Upper lobe of left lung (tissue), 6 donors: Measurements from ENCODE around the gene RIMOC1. TPM values are rescaled to one million over a fixed set of nuclear protein-coding genes. Genes with fewer than 3 reads are reported as not detected.

Experiments
- ATAC-seq, 2 donors: fragments of 200-7000 bp; cut with Tn5 transposase; one replicate each; pipeline ENCODE4 v1.9.1; 2022; ENCODE audit warnings: mild to moderate bottlenecking in 2 of 2, moderate library complexity in 2 of 2; ENCODE audit not compliant: low FRiP score in 2 of 2
- DNase-seq, 2 donors: peaks; one replicate each; pipeline ENCODE4 v3.0.0-alpha.2; 2019 to 2020
- H3K27ac ChIP-seq, 4 donors: fragments of 200-600 bp; sonication (generic); one replicate each; pipeline ENCODE4 v1.5.1; 2016 to 2019
- H3K27me3 ChIP-seq, 4 donors: fragments of 200-600 bp; sonication (generic); one replicate each; pipeline ENCODE4 v1.5.1; 2017 to 2019
- H3K36me3 ChIP-seq, 4 donors: fragments of 200-600 bp; sonication (generic); one replicate each; pipeline ENCODE4 v1.5.1; 2016 to 2019
- H3K4me1 ChIP-seq, 4 donors: fragments of 200-600 bp; sonication (generic); one replicate each; pipeline ENCODE4 v1.5.1; 2018 to 2019
- H3K4me3 ChIP-seq, 4 donors: fragments of 200-600 bp; sonication (generic); one replicate each; pipeline ENCODE4 v1.5.1; 2017 to 2019; ENCODE audit warnings: mild to moderate bottlenecking in 2 of 4, moderate library complexity in 1 of 4
- H3K9me3 ChIP-seq, 4 donors: fragments of 200-600 bp; sonication (generic); one replicate each; pipeline ENCODE4 v1.5.1; 2018 to 2019
- CTCF ChIP-seq, 6 experiments: fragments of 450-650 bp in 4 of 6; fragments of 200-600 bp in 2 of 6; sonication (generic) in 2 of 6; IDR thresholded peaks; one replicate each; pipeline ENCODE4 v1.5.1; 2016 to 2019; ENCODE audit warnings: antibody characterized with exemption in 6 of 6
- EP300 ChIP-seq, 4 donors: sonication (generic); formaldehyde crosslinking; IDR thresholded peaks; one replicate each; pipeline ENCODE4 v1.5.1; 2017; ENCODE audit warnings: antibody characterized with exemption in 4 of 4, control low read depth in 2 of 4
- POLR2A ChIP-seq, 4 donors: fragments of 450-650 bp; IDR thresholded peaks; one replicate each; pipeline ENCODE4 v1.5.1; 2016 to 2017; ENCODE audit warnings: antibody characterized with exemption in 4 of 4, mild to moderate bottlenecking in 2 of 4
- POLR2AphosphoS5 ChIP-seq, 2 donors: sonication (generic); formaldehyde crosslinking; IDR thresholded peaks; one replicate each; pipeline ENCODE4 v1.5.1; 2017; ENCODE audit warnings: antibody characterized with exemption in 2 of 2
- WGBS, 2 donors: methylation state at CpG; one replicate each; pipeline ENCODE4 v1.1.5; 2017 to 2018; 5-methylcytosine and 5-hydroxymethylcytosine counted together
- total RNA-seq, 6 donors: library from RNA; depleted of rRNA in 4 of 6; stranded (reverse); fragments of >200 nt in 4 of 6; gene quantifications; one replicate each; pipeline versions ENCODE4 v1.1.0 to v1.2.1, GENCODE V29; 2016 to 2021
- donor health status: DM: no; HTN: no; CAD: no; lungs with moderate emphysema.
- donor health status: DM: no; HTN: yes; CAD: no; lungs with severe emphysema.

The RIMOC1 gene
- total RNA-seq, 6 donors from 2014 or later, result 4.4 to 24.8 (median 17.1) TPM

- Histone ChIP-seq H3K27ac (no peak overlapping the region), H3K36me3 (no peaks in the 10 kb centered on the region), H3K4me3 (no peak overlapping the region), H3K27me3 (no peaks in the 10 kb centered on the region), H3K4me1 (no peaks in the 10 kb centered on the region), H3K9me3 (no peaks in the 10 kb centered on the region)
- TF ChIP-seq POLR2A (IDR thresholded peaks at IDR 0.05), result no peak
- TF ChIP-seq EP300 (IDR thresholded peaks at IDR 0.05), result no peak
- TF ChIP-seq POLR2AphosphoS5 (IDR thresholded peaks at IDR 0.05), result no peak
- no peak for TF ChIP-seq CTCF (IDR thresholded peaks at IDR 0.05)
- ATAC-seq, result no peak
- 21 to 23% methylated on average over 2 of the region's 2 CpGs for WGBS, 2 donors
- no peak for DNase-seq
Measured at GRCh38 chr5:41896230-41896629, 7.9 kb upstream of the RIMOC1 start.

- ATAC-seq, result no peak
- TF ChIP-seq POLR2AphosphoS5 (IDR thresholded peaks at IDR 0.05), result no peak
- TF ChIP-seq EP300 (IDR thresholded peaks at IDR 0.05), result peak in 1 of 4 donors; percentile 6
- 42 to 44% methylated on average over 8 of the region's 8 CpGs for WGBS, 2 donors
- H3K9me3 ChIP-seq, result no peaks in the 10 kb centered on the region
- peak overlapping the region; percentile 7 to 76 (median 64) for H3K4me3 ChIP-seq
- H3K27ac ChIP-seq, result peak overlapping the region; percentile 86 to 93 (median 91)
- H3K27me3 ChIP-seq, result no peaks in the 10 kb centered on the region
- no peak for DNase-seq
- H3K4me1 ChIP-seq, result peaks cover 15 to 27% (median 25%) of the 10 kb centered on the region in 4 donors
- H3K36me3 ChIP-seq, result peaks cover 6 to 17% (median 8%) of the 10 kb centered on the region in 4 donors
Measured at GRCh38 chr5:41903382-41903891, 707 bp upstream of the RIMOC1 start.

DNA sequence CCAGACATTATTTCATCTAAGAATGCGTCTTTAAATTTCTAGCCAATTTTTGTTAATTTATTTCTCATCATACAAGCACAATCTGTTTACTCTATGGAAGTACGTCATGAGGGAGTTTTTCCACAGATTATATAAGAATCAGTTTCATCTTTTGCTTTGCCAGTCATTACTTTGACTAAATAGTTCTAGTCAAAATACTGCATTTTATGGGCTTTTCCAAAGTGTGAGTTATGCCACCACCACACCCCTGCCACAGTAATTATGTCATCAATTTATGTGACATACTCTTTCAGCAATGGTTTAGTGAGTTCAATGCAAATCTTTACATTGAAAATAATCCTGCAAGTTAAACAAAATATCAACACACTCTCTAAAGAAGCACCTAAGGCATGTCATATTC, 2.0 kb downstream of the RIMOC1 start:
- peaks cover 15 to 27% (median 25%) of the 10 kb centered on the region in 4 donors for H3K4me1 ChIP-seq
- peaks cover 20 to 44% (median 30%) of the 10 kb centered on the region in 4 donors for H3K36me3 ChIP-seq
- no peaks in the 10 kb centered on the region for H3K27me3 ChIP-seq
- no peak overlapping the region for H3K4me3 ChIP-seq
- no peak overlapping the region for H3K27ac ChIP-seq
- DNase-seq (no peak), ATAC-seq (no peak)
- WGBS, 2 donors, result 89 to 91% methylated on average over 2 of the region's 2 CpGs
- TF ChIP-seq EP300 (IDR thresholded peaks at IDR 0.05), result no peak
- TF ChIP-seq CTCF (IDR thresholded peaks at IDR 0.05), result no peak
- TF ChIP-seq POLR2AphosphoS5 (IDR thresholded peaks at IDR 0.05), result no peak
- TF ChIP-seq POLR2A (IDR thresholded peaks at IDR 0.05), result no peak
- H3K9me3 ChIP-seq, result no peaks in the 10 kb centered on the region

DNA sequence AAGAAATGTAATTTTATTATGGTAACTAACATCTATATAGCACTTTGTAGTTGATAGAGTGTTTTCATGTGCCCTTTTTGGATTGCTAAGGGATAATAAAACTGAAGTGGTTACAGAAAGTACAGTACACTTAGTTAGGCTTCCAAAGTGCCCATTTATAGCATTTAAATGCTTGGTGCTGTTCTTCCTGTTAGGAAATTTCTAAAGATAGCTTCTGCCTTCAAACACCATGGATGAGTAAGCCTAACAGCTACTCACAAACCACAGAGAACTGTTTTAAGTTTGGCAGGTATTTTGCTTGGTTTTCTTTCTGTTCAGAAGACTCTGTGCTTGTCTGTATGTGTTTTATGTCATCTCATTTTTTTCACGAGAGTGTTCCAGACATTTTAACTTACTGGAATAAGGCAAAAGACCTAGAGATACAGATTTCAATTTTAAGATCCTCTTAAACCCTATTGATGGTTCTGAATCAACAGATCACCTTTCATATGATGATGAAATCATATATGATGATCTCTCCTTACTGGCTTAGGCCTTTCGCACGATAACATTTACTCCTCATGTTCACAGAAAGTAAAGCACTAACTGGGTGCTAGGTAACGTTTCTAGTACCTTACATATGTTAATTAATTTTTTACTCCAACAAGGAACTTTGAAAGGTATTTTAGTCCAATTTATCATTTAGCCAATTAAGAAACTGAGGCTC, 4.4 kb downstream of the RIMOC1 start:
- TF ChIP-seq CTCF (IDR thresholded peaks at IDR 0.05), result no peak
- TF ChIP-seq POLR2A (IDR thresholded peaks at IDR 0.05), result no peak
- TF ChIP-seq POLR2AphosphoS5 (IDR thresholded peaks at IDR 0.05), result no peak
- no peak for TF ChIP-seq EP300 (IDR thresholded peaks at IDR 0.05)
- H3K4me3 ChIP-seq, result no peak overlapping the region
- DNase-seq, result no peak
- H3K27ac ChIP-seq, result no peak overlapping the region
- H3K36me3 ChIP-seq, result peaks cover 31 to 68% (median 47%) of the 10 kb centered on the region in 4 donors
- peaks cover 11 to 22% (median 21%) of the 10 kb centered on the region in 4 donors for H3K4me1 ChIP-seq
- H3K27me3 ChIP-seq, result no peaks in the 10 kb centered on the region
- 91 to 93% methylated on average over 4 of the region's 4 CpGs for WGBS, 2 donors
- no peak for ATAC-seq
- no peaks in the 10 kb centered on the region for H3K9me3 ChIP-seq

DNA sequence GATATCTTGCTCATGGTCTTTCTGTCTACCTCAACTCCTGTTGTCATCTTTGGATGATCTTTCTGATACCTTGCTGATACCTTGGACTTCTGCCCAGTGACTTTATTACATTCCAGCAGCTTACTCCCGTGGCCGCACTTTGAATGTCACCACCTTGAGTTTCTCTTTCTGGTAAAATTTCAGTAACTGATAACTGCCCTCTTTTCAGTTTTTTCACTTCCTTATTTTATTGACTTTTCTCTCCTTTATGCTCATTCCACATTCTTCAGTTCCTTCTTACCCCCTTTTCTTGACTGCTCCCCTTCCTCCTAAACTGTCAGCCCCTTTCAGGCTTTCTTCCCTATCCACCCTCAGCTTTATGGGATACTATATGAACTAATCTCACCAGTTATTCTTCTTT, 14.0 kb downstream of the RIMOC1 start:
- Histone ChIP-seq H3K27ac (no peak overlapping the region), H3K9me3 (no peaks in the 10 kb centered on the region), H3K4me3 (no peak overlapping the region), H3K27me3 (no peaks in the 10 kb centered on the region), H3K4me1 (no peaks in the 10 kb centered on the region), H3K36me3 (peaks cover 8 to 81% (median 28%) of the 10 kb centered on the region in 4 donors)
- TF ChIP-seq EP300 (IDR thresholded peaks at IDR 0.05) (no peak), POLR2AphosphoS5 (IDR thresholded peaks at IDR 0.05) (no peak), CTCF (IDR thresholded peaks at IDR 0.05) (no peak), POLR2A (IDR thresholded peaks at IDR 0.05) (no peak)
- WGBS, 2 donors, result 65 to 83% methylated on average over 2 of the region's 2 CpGs
- no peak for ATAC-seq
- DNase-seq, result no peak
